ENCODE data around the gene NUP98.

GRCh38 chr11:3810446-3810845 lies 13.1 kb upstream of the NUP98 start:
- TF ChIP-seq ZNF121 (tag by site-specific recombination; IDR thresholded peaks at IDR 0.05), result no peak
- no peak for TF ChIP-seq ZNF596 (tag by site-specific recombination; IDR thresholded peaks at IDR 0.05)
- TF ChIP-seq ZBTB8A (tag by site-specific recombination; IDR thresholded peaks at IDR 0.05), result no peak
- TF ChIP-seq ZFP37 (tag by site-specific recombination; IDR thresholded peaks at IDR 0.05), result no peak
- no peak for TF ChIP-seq ZNF274 (IDR thresholded peaks at IDR 0.05; ENCODE audit: low read length)
- no peak for TF ChIP-seq ZNF274 (tag by site-specific recombination; IDR thresholded peaks at IDR 0.05; ENCODE audit: borderline replicate concordance)
- TF ChIP-seq SETDB1 (IDR thresholded peaks at IDR 0.05; ENCODE audit: insufficient read length, low read length), result no peak
- TF ChIP-seq, protein P1, sequence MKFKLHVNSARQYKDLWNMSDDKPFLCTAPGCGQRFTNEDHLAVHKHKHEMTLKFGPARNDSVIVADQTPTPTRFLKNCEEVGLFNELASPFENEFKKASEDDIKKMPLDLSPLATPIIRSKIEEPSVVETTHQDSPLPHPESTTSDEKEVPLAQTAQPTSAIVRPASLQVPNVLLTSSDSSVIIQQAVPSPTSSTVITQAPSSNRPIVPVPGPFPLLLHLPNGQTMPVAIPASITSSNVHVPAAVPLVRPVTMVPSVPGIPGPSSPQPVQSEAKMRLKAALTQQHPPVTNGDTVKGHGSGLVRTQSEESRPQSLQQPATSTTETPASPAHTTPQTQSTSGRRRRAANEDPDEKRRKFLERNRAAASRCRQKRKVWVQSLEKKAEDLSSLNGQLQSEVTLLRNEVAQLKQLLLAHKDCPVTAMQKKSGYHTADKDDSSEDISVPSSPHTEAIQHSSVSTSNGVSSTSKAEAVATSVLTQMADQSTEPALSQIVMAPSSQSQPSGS (tag by site-specific recombination; IDR thresholded peaks at IDR 0.05; ENCODE audit: low read depth), result no peak
- TF ChIP-seq, protein P2, sequence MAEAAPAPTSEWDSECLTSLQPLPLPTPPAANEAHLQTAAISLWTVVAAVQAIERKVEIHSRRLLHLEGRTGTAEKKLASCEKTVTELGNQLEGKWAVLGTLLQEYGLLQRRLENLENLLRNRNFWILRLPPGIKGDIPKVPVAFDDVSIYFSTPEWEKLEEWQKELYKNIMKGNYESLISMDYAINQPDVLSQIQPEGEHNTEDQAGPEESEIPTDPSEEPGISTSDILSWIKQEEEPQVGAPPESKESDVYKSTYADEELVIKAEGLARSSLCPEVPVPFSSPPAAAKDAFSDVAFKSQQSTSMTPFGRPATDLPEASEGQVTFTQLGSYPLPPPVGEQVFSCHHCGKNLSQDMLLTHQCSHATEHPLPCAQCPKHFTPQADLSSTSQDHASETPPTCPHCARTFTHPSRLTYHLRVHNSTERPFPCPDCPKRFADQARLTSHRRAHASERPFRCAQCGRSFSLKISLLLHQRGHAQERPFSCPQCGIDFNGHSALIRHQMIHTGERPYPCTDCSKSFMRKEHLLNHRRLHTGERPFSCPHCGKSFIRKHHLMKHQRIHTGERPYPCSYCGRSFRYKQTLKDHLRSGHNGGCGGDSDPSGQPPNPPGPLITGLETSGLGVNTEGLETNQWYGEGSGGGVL (tag by site-specific recombination; IDR thresholded peaks at IDR 0.05), result no peak
- TF ChIP-seq CTCF (tag by site-specific recombination; IDR thresholded peaks at IDR 0.05), result no peak
- TF ChIP-seq ZNF707 (tag by site-specific recombination; IDR thresholded peaks at IDR 0.05), result no peak
- TF ChIP-seq, protein P3, sequence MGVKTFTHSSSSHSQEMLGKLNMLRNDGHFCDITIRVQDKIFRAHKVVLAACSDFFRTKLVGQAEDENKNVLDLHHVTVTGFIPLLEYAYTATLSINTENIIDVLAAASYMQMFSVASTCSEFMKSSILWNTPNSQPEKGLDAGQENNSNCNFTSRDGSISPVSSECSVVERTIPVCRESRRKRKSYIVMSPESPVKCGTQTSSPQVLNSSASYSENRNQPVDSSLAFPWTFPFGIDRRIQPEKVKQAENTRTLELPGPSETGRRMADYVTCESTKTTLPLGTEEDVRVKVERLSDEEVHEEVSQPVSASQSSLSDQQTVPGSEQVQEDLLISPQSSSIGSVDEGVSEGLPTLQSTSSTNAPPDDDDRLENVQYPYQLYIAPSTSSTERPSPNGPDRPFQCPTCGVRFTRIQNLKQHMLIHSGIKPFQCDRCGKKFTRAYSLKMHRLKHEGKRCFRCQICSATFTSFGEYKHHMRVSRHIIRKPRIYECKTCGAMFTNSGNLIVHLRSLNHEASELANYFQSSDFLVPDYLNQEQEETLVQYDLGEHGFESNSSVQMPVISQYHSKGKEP (tag by site-specific recombination; IDR thresholded peaks at IDR 0.05), result no peak
- TF ChIP-seq YY2 (tag by site-specific recombination; IDR thresholded peaks at IDR 0.05), result no peak

Data from HEK293 (cell line).